Esophagus squamous epithelium (tissue), 5 donors: ENCODE data around the gene ADRA1B. TPM values are rescaled to one million over a fixed set of nuclear protein-coding genes. Genes with fewer than 3 reads are reported as not detected.
"Not testable (repeated sequence)": the region's sequence is repeated elsewhere in the genome, so short reads cannot be mapped to it uniquely, and the experiment has no call there.

ENCODE experiments used
- DNase-seq: peaks from one replicate; lab custom pipeline; 2025; lab: John Stamatoyannopoulos, UW
- H3K27ac ChIP-seq, 4 donors: fragments of 200-600 bp; sonication (generic); one replicate each; pipeline ENCODE4 v1.5.1; 2016 to 2019; ENCODE audit warnings: mild to moderate bottlenecking in 1 of 4
- H3K27me3 ChIP-seq, 4 donors: fragments of 200-600 bp; sonication (generic); 1 replicate in 3 of 4; 2 replicates in 1 of 4; pipeline versions ENCODE4 v1.5.1 to v1.6.0; 2017 to 2021; ENCODE audit warnings: antibody characterized with exemption in 1 of 4
- H3K36me3 ChIP-seq, 3 donors: fragments of 200-600 bp; sonication (generic); one replicate each; pipeline ENCODE4 v1.5.1; 2016 to 2019
- H3K4me1 ChIP-seq, 3 donors: fragments of 200-600 bp; sonication (generic); one replicate each; pipeline ENCODE4 v1.5.1; 2017 to 2019
- H3K4me3 ChIP-seq, 4 donors: fragments of 200-600 bp; sonication (generic); 1 replicate in 3 of 4; 2 replicates in 1 of 4; pipeline ENCODE4 v1.5.1; 2016 to 2019; ENCODE audit warnings: mild to moderate bottlenecking in 2 of 4, moderate library complexity in 1 of 4
- H3K9me3 ChIP-seq, 3 donors: fragments of 200-600 bp; sonication (generic); one replicate each; pipeline ENCODE4 v1.5.1; 2016 to 2019
- CTCF ChIP-seq, 6 experiments: fragments of 450-650 bp in 4 of 6; fragments of 200-600 bp in 2 of 6; sonication (generic) in 2 of 6; IDR thresholded peaks; one replicate each; pipeline ENCODE4 v1.5.1; 2016 to 2019; ENCODE audit warnings: antibody characterized with exemption in 6 of 6, mild to moderate bottlenecking in 4 of 6, moderate library complexity in 4 of 6
- POLR2A ChIP-seq, 4 donors: fragments of 450-650 bp; IDR thresholded peaks; one replicate each; pipeline ENCODE4 v1.6.1; 2017; ENCODE audit warnings: antibody characterized with exemption in 4 of 4, mild to moderate bottlenecking in 4 of 4, moderate library complexity in 3 of 4
- WGBS, 2 donors: methylation state at CpG; one replicate each; pipeline ENCODE4 v1.1.5; 2018; 5-methylcytosine and 5-hydroxymethylcytosine counted together
- intact Hi-C: fragments of 100-400 bp; cut with DNase I; formaldehyde crosslinking; loops from one replicate; pipeline ENCODE4 v1.15.0; 2022
- total RNA-seq, 4 donors: library from RNA; depleted of rRNA; stranded (reverse); fragments of >200 nt; gene quantifications; one replicate each; pipeline ENCODE4 v1.1.0, GENCODE V29; 2016
- donor health status: DM: yes; HTN: yes; CAD: no.

ADRA1B gene
- total RNA-seq, 4 donors from 2014 or later: 1.3 TPM; not detected in 3

DNA sequence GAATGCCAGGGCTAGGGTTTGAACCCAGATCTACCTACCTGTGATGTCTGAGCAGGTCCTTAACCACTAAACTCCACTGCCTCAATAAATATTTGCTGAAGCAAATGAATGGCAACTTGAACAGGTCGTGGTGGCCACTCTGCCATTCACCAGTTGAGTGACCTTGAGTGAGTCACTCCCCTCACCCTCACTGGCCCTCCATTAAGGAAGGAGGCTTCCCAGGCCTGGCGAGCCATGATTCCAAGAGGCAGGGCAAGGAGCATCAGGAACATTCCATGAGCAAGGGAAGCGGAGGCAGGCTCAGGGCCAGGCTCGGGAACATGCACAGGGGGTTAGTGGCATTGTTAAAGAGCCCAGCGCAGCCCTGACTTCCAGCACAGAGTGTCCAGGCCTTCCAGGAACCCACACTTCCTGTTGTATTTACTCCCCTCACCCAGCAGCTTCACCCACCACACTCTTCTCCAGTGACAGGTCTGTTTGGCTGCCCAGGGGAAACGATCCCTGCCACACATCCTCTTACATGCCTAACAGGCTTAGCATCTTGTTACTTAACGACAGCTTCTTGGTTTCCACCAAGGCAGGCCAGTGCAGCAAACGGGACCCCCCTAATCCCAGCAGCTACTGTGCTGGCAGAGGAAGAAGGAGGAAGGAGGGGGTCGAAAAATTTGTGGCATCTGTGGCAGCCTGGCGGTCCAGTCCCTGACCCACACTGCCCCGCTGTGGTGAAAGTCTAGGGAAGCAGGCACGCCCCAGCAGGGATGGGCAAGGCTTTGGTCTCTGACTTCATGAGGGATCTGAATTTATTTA lies 49.0 kb downstream of the ADRA1B start:
- TF ChIP-seq CTCF (IDR thresholded peaks at IDR 0.05) (peak in 5 of 6 experiments; percentile 35 to 56 (median 52)), POLR2A (IDR thresholded peaks at IDR 0.05) (no peak)
- H3K4me1 ChIP-seq: no peaks in the 10 kb centered on the region
- no peaks in the 10 kb centered on the region for H3K36me3 ChIP-seq
- H3K27ac ChIP-seq: no peak overlapping the region
- H3K27me3 ChIP-seq: peaks cover 0 to 53% (median 0%) of the 10 kb centered on the region in 4 donors
- intact Hi-C loops: no loop called here
- no peak overlapping the region for H3K4me3 ChIP-seq
- DNase-seq: no peak
- WGBS, 2 donors: 25 to 33% methylated on average over 6 to 11 of the region's 12 CpGs
- H3K9me3 ChIP-seq: no peaks in the 10 kb centered on the region

GRCh38 chr5:159965838-159966128 lies 49.5 kb downstream of the ADRA1B start:
- H3K9me3 ChIP-seq, intact Hi-C loops, H3K4me1 ChIP-seq, H3K4me3 ChIP-seq, H3K27ac ChIP-seq, DNase-seq, H3K36me3 ChIP-seq: not testable (repeated sequence)
- 60 to 87% methylated on average over 3 of the region's 4 CpGs for WGBS, 2 donors
- peaks cover 0 to 59% (median 0%) of the 10 kb centered on the region in 4 donors for H3K27me3 ChIP-seq

GRCh38 chr5:159969966-159970365 lies 53.7 kb downstream of the ADRA1B start:
- peaks cover 0 to 98% (median 6%) of the 10 kb centered on the region in 4 donors for H3K27me3 ChIP-seq
- TF ChIP-seq POLR2A (IDR thresholded peaks at IDR 0.05): no peak
- TF ChIP-seq CTCF (IDR thresholded peaks at IDR 0.05): no peak
- intact Hi-C loops: no loop called here
- no peak for DNase-seq
- no peak overlapping the region for H3K27ac ChIP-seq
- H3K4me1 ChIP-seq: peaks cover 0 to 16% (median 0%) of the 10 kb centered on the region in 3 donors
- no peak overlapping the region for H3K4me3 ChIP-seq
- H3K36me3 ChIP-seq: no peaks in the 10 kb centered on the region
- no peaks in the 10 kb centered on the region for H3K9me3 ChIP-seq

GRCh38 chr5:159971038-159971437 lies 54.8 kb downstream of the ADRA1B start:
- Histone ChIP-seq H3K4me1 (peaks cover 0 to 16% (median 0%) of the 10 kb centered on the region in 3 donors), H3K36me3 (no peaks in the 10 kb centered on the region), H3K9me3 (no peaks in the 10 kb centered on the region), H3K4me3 (no peak overlapping the region), H3K27me3 (peaks cover 0 to 93% (median 6%) of the 10 kb centered on the region in 4 donors), H3K27ac (no peak overlapping the region)
- intact Hi-C loops: no loop called here
- 75 to 83% methylated on average over 4 of the region's 4 CpGs for WGBS, 2 donors
- TF ChIP-seq CTCF (IDR thresholded peaks at IDR 0.05) (no peak), POLR2A (IDR thresholded peaks at IDR 0.05) (no peak)
- no peak for DNase-seq

GRCh38 chr5:159971514-159971913 lies 55.2 kb downstream of the ADRA1B start:
- no peak for TF ChIP-seq POLR2A (IDR thresholded peaks at IDR 0.05)
- no peak for TF ChIP-seq CTCF (IDR thresholded peaks at IDR 0.05)
- no peak overlapping the region for H3K27ac ChIP-seq
- H3K4me1 ChIP-seq: peaks cover 0 to 16% (median 0%) of the 10 kb centered on the region in 3 donors
- no peaks in the 10 kb centered on the region for H3K36me3 ChIP-seq
- DNase-seq: no peak
- intact Hi-C loops: no loop called here
- peaks cover 0 to 88% (median 6%) of the 10 kb centered on the region in 4 donors for H3K27me3 ChIP-seq
- peak overlapping the region in 1 of 4 donors; percentile 56 for H3K4me3 ChIP-seq
- H3K9me3 ChIP-seq: no peaks in the 10 kb centered on the region
- WGBS, 2 donors: 35 to 48% methylated on average over 9 to 11 of the region's 11 CpGs
